Gastrocnemius medialis (tissue), 4 donors: ENCODE measurements around the gene ATP6V0E1.

ENCODE experiments used
- CTCF ChIP-seq, 5 experiments: fragments of 450-650 bp in 3 of 5; fragments of 200-600 bp in 2 of 5; sonication (generic) in 2 of 5; IDR thresholded peaks in 4 of 5; conservative IDR thresholded peaks in 1 of 5; 1 replicate in 4 of 5; 2 replicates in 1 of 5; pipeline ENCODE4 v1.5.1; 2016 to 2019; ENCODE audit warnings: antibody characterized with exemption in 5 of 5, mild to moderate bottlenecking in 3 of 5, moderate library complexity in 3 of 5
- POLR2A ChIP-seq, 2 donors: fragments of 450-650 bp; IDR thresholded peaks; one replicate each; pipeline ENCODE4 v1.6.1; 2017; ENCODE audit warnings: antibody characterized with exemption in 2 of 2, mild to moderate bottlenecking in 2 of 2, moderate library complexity in 2 of 2

GRCh38 chr5:173016598-173017046, 33.1 kb downstream of the ATP6V0E1 start:
- no peak for TF ChIP-seq CTCF (IDR thresholded peaks at IDR 0.05 in 4 of 5, conservative IDR thresholded peaks at IDR 0.05 in 1 of 5)
- TF ChIP-seq POLR2A (IDR thresholded peaks at IDR 0.05), result peak in 1 of 2 donors; percentile 49
